Measurements from ENCODE around the gene CEPT1. TPM values are rescaled to one million over a fixed set of nuclear protein-coding genes. Genes with fewer than 3 reads are reported as not detected.

CEPT1 gene
- total and polyA plus RNA-seq, 2 of the 8 experiments (the other 6 are each of a cell fraction or from before 2014, with no cell fraction given) = 18.5 to 28.6 TPM

DNA sequence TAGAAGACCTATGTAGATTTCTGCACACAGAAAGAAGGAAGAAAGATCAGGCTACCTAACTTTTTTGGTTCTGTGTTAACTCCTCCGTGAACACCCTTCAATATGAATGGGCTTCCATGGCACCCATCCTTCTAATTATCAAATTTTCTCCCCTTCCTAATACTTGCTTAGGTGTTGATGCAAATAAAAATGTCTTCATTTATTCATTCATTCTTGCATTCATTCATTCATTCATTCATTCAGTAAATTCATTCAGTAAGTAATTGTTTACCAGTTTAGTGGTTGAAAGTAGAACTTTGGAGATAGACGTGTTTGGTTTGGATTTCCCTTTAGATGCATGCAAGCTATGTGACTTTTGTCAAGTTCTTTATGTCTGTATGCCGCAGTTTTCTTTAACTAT is 92.1 kb downstream of the CEPT1 start:
- FAIRE-seq (no peak), DNase-seq (ENCODE audit: low read depth in 1 of 2, low spot score in 2 of 2) (no peak)
- H2AK5ac ChIP-seq (ENCODE audit: low read depth, low read length) = no peak overlapping the region
- H3K79me1 ChIP-seq (ENCODE audit: low read depth, low read length) = no peaks in the 10 kb centered on the region
- ChIA-PET CTCF (ENCODE audit: partially characterized antibody) (interaction anchor here (0.6 to 1.9 kb wide), 6 partner anchors 9 to 168 kb away, joined by 3 to 7 read pairs (median 3); no protein-coding TSS in a partner anchor), POLR2A (ENCODE audit: partially characterized antibody) (no interaction called here)
- no peak overlapping the region for H4K91ac ChIP-seq (replicated peaks; ENCODE audit: insufficient read length, low read length)
- no peak overlapping the region for H2BK15ac ChIP-seq (ENCODE audit: low read length)
- 85% methylated on average over 3 of the region's 3 CpGs; no CpG with 5 or more reads in 1 of the 2 experiments for WGBS, 2 experiments (ENCODE audit: extremely low coverage in 1 of 2, insufficient coverage in 1 of 2, insufficient read length in 1 of 2, insufficient replicate concordance in 2 of 2, low coverage in 1 of 2, low lambda C conversion rate in 2 of 2, missing lambda C conversion rate in 1 of 2)
- H3K23ac ChIP-seq (ENCODE audit: insufficient read length) = no peak overlapping the region
- H2BK5ac ChIP-seq (ENCODE audit: low read depth, low read length) = no peak overlapping the region
- H2BK120ac ChIP-seq (replicated peaks; ENCODE audit: low read depth, low read length) = no peak overlapping the region
- no peaks in the 10 kb centered on the region for H3K36me3 ChIP-seq (ENCODE audit: control insufficient read depth in 2 of 4, insufficient read depth in 4 of 4, low read length in 3 of 4)
- H3K4me3 ChIP-seq (ENCODE audit: extremely low read depth in 1 of 4, insufficient read depth in 2 of 4, low read depth in 3 of 4, low read length in 4 of 4) = no peak overlapping the region
- no peak overlapping the region for H3K4ac ChIP-seq (replicated peaks; ENCODE audit: insufficient read length, low read depth, low read length)
- no peak overlapping the region for H2BK20ac ChIP-seq (ENCODE audit: low read length)
- TF ChIP-seq CEBPB (IDR thresholded peaks at IDR 0.05; ENCODE audit: low read depth, low read length) = no peak
- no peak for TF ChIP-seq RFX5 (IDR thresholded peaks at IDR 0.05; ENCODE audit: borderline replicate concordance, low read depth, low read length)
- TF ChIP-seq JUN (IDR thresholded peaks at IDR 0.05; ENCODE audit: low read depth, low read length) = no peak
- H3K4me2 ChIP-seq (ENCODE audit: insufficient read depth in 1 of 2, low read depth in 2 of 2, low read length in 2 of 2) = no peak overlapping the region
- H4K5ac ChIP-seq (ENCODE audit: insufficient read length, low read depth, low read length) = no peak overlapping the region
- no peak overlapping the region for H4K8ac ChIP-seq (ENCODE audit: extremely low read depth, insufficient read depth, low read length)
- H2AFZ ChIP-seq (ENCODE audit: low read length) = no peak overlapping the region
- H3K14ac ChIP-seq (ENCODE audit: insufficient read length) = no peak overlapping the region
- no peak overlapping the region for H2BK12ac ChIP-seq (ENCODE audit: low read depth, low read length)
- no peak overlapping the region for H3K56ac ChIP-seq (replicated peaks; ENCODE audit: insufficient read length, low read depth, low read length)
- no peak overlapping the region for H3K9ac ChIP-seq (replicated peaks in 1 of 4; ENCODE audit: extremely low read depth in 1 of 4, low read depth in 3 of 4, low read length in 3 of 4)
- H3K79me2 ChIP-seq (ENCODE audit: control insufficient read depth in 1 of 2, insufficient read depth in 2 of 2, low read length in 2 of 2) = no peaks in the 10 kb centered on the region
- H3K27me3 ChIP-seq (replicated peaks in 1 of 4; ENCODE audit: control insufficient read depth in 3 of 4, extremely low read depth in 1 of 4, insufficient read depth in 3 of 4, low read length in 3 of 4) = no peaks in the 10 kb centered on the region; a peak in 1 of 7 replicates
- H3K4me1 ChIP-seq (replicated peaks in 1 of 4; ENCODE audit: control insufficient read depth in 3 of 4, insufficient read depth in 4 of 4, low read length in 3 of 4) = peaks cover 0 to 4% (median 0%) of the 10 kb centered on the region in 4 experiments; a peak in 2 of 7 replicates
- no peaks in the 10 kb centered on the region for H3K23me2 ChIP-seq (ENCODE audit: low read depth, low read length)
- H3K18ac ChIP-seq (ENCODE audit: extremely low read depth, low read length) = no peak overlapping the region
- H3K9me3 ChIP-seq (ENCODE audit: insufficient read depth in 2 of 2, low read depth in 1 of 2, low read length in 1 of 2) = no peaks in the 10 kb centered on the region
- H3K27ac ChIP-seq (ENCODE audit: low read depth, low read length) = no peak overlapping the region
- no peaks in the 10 kb centered on the region for H4K20me1 ChIP-seq (replicated peaks in 1 of 2; ENCODE audit: control insufficient read depth in 1 of 2, insufficient read depth in 2 of 2, low read length in 2 of 2)
